Measurements from ENCODE around the gene KLK1.

KLK1 gene

GRCh38 chr19:50836543-50837195 lies 13.1 kb upstream of the KLK1 start:
- no peak for DNase-seq

- DNase-seq, result peak in 39 of 56 donors; percentile 2 to 82 (median 27)
Observed at GRCh38 chr19:50835785-50836542, 12.4 kb upstream of the KLK1 start.

GRCh38 chr19:50835103-50835784 lies 11.7 kb upstream of the KLK1 start:
- DNase-seq, result no peak

GRCh38 chr19:50833802-50834167 lies 10.2 kb upstream of the KLK1 start:
- no peak for DNase-seq

- DNase-seq, result no peak
Observed at GRCh38 chr19:50833117-50833801, 9.7 kb upstream of the KLK1 start, which contains the start of gene KLK15. KLK15 (minus strand) TSS chr19:50833574; CDS start chr19:50831492, 2,082 bp downstream.

- no peak for DNase-seq
Observed at GRCh38 chr19:50832666-50833065, 9.1 kb upstream of the KLK1 start.

GRCh38 chr19:50831026-50831396 lies 7.4 kb upstream of the KLK1 start:
- DNase-seq, result no peak

- DNase-seq, result no peak
Observed at GRCh38 chr19:50830266-50831025, 6.9 kb upstream of the KLK1 start.

GRCh38 chr19:50829801-50830200 lies 6.2 kb upstream of the KLK1 start:
- no peak for DNase-seq

GRCh38 chr19:50827476-50827875 lies 3.9 kb upstream of the KLK1 start:
- DNase-seq, result no peak

- DNase-seq, result no peak
Observed at GRCh38 chr19:50826492-50827240, 3.1 kb upstream of the KLK1 start.

GRCh38 chr19:50822661-50823208 lies 852 bp downstream of the KLK1 start:
- no peak for DNase-seq

GRCh38 chr19:50821622-50822021 lies 2.0 kb downstream of the KLK1 start:
- DNase-seq, result peak in 1 of 56 donors; percentile 7

- DNase-seq, result no peak
Observed at GRCh38 chr19:50821248-50821612, 2.4 kb downstream of the KLK1 start.

GRCh38 chr19:50820549-50821247 lies 2.9 kb downstream of the KLK1 start:
- peak in 1 of 56 donors; percentile 3 for DNase-seq

GRCh38 chr19:50820086-50820485 lies 3.5 kb downstream of the KLK1 start:
- no peak for DNase-seq

GRCh38 chr19:50819636-50820035 lies 4.0 kb downstream of the KLK1 start:
- DNase-seq, result no peak

GRCh38 chr19:50818859-50819472 lies 4.6 kb downstream of the KLK1 start:
- DNase-seq, result no peak
